ENCODE data around the gene CCR6. TPM values are rescaled to one million over a fixed set of nuclear protein-coding genes. Genes with fewer than 3 reads are reported as not detected.

Gene CCR6
- total and polyA plus RNA-seq, 7 donors: 0.46 to 7.7 TPM; not detected in 5

DNA sequence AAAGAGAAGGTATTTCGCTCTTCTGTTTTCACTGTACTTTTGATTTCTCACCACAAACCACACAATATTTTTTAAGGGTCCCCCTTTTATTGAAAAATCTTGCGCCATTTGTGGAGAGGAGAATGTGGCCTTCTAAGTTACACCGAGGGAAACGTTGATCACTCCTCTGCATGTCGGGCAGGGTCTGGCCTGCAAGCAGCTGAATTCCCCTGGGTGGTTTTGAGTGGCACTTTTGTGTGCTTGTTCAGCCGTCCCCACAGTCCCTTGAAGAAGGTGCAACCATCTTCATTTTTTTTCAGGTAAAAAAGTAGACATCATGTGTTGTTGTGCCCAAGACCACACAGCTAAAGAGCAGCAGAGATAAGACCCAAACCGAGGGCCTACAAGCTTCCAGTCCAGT, 28.8 kb downstream of the CCR6 start:
- H3K4me1 ChIP-seq: no peaks in the 10 kb centered on the region
- no peak overlapping the region for H3K27ac ChIP-seq
- no peak overlapping the region for H3K4me3 ChIP-seq
- H3K9me3 ChIP-seq: no peaks in the 10 kb centered on the region
- TF ChIP-seq EP300 (IDR thresholded peaks at IDR 0.05) (no peak), POLR2A (IDR thresholded peaks at IDR 0.05) (no peak), POLR2AphosphoS5 (IDR thresholded peaks at IDR 0.05) (no peak)
- TF ChIP-seq, protein P1, sequence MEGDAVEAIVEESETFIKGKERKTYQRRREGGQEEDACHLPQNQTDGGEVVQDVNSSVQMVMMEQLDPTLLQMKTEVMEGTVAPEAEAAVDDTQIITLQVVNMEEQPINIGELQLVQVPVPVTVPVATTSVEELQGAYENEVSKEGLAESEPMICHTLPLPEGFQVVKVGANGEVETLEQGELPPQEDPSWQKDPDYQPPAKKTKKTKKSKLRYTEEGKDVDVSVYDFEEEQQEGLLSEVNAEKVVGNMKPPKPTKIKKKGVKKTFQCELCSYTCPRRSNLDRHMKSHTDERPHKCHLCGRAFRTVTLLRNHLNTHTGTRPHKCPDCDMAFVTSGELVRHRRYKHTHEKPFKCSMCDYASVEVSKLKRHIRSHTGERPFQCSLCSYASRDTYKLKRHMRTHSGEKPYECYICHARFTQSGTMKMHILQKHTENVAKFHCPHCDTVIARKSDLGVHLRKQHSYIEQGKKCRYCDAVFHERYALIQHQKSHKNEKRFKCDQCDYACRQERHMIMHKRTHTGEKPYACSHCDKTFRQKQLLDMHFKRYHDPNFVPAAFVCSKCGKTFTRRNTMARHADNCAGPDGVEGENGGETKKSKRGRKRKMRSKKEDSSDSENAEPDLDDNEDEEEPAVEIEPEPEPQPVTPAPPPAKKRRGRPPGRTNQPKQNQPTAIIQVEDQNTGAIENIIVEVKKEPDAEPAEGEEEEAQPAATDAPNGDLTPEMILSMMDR (IDR thresholded peaks at IDR 0.05): no peak
- DNase-seq: no peak
- intact Hi-C loops (cut with DNase I): no loop called here
- 85 to 92% methylated on average over 7 of the region's 7 CpGs for WGBS, 2 donors
- no peaks in the 10 kb centered on the region for H3K27me3 ChIP-seq
- H3K36me3 ChIP-seq: no peaks in the 10 kb centered on the region

DNA sequence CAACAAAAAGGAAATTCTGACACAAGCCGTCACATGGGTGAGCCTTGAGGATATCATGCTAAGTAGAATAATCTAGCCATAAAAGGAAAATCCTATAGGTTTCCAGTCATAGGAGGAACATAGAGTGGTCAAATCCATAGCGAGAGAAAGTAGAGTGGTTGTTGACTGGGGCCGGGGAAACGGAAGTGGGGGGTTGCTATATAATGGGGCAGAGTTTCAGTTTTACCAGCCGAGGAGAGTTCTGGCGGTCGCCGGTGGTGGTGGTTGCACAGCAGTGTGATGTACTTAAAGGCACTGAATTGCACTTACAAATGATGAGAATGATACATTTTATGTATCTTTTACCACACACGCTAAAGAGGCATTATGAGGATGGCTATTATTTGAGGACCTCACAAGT, 30.0 kb downstream of the CCR6 start:
- no peaks in the 10 kb centered on the region for H3K36me3 ChIP-seq
- 85 to 88% methylated on average over 9 of the region's 9 CpGs for WGBS, 2 donors
- no peaks in the 10 kb centered on the region for H3K27me3 ChIP-seq
- no peak overlapping the region for H3K4me3 ChIP-seq
- H3K9me3 ChIP-seq: no peaks in the 10 kb centered on the region
- H3K4me1 ChIP-seq: no peaks in the 10 kb centered on the region
- TF ChIP-seq EP300 (IDR thresholded peaks at IDR 0.05) (no peak), POLR2A (IDR thresholded peaks at IDR 0.05) (no peak), POLR2AphosphoS5 (IDR thresholded peaks at IDR 0.05) (no peak)
- TF ChIP-seq, protein P1 (IDR thresholded peaks at IDR 0.05): no peak
- intact Hi-C loops (cut with DNase I): no loop called here
- no peak for DNase-seq
- no peak overlapping the region for H3K27ac ChIP-seq

DNA sequence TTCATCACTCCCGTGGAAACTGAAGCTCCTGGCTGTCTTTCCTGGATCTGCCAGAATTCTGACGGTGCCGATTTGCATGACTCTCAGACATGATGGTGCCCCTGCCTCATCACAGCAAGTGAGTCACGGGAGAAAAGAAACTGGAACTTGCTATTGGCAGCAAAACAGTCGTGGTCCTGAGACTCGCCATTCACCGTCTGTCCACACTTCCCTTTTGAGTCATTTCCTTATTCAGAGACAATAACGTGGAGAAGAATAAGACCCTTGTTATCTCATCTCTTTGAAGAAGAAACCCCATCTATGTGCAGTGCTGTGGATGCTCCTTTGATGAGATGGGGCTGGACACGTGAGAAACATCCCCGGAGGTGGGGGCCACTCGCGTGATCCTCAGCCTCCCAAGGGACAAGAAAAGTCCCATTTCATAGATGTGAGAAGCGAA, 30.6 kb downstream of the CCR6 start:
- WGBS, 2 donors: 54% methylated on average over 13 of the region's 13 CpGs
- no peak for DNase-seq

DNA sequence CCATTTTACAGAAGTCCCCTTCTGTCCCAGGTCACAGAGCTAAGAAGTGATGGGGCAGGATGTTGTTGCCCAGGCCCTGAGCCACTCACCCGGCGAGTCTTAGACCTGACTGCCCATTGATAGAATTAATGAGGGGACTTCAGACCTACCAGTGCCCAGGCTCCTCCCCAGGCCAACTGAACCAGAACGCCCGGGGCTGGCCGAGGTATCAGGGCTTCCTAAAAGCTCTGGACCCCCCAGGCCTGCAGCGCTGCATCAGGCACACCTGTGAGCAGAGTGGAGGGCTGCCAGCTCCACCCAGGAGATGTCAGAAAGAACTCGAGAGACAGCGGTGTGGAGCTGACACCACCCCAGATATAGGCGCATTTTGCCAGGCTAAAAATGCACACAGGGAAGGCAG, 31.4 kb downstream of the CCR6 start:
- Histone ChIP-seq H3K4me1 (no peaks in the 10 kb centered on the region), H3K4me3 (no peak overlapping the region), H3K9me3 (no peaks in the 10 kb centered on the region), H3K27ac (no peak overlapping the region), H3K36me3 (no peaks in the 10 kb centered on the region), H3K27me3 (no peaks in the 10 kb centered on the region)
- 65 to 82% methylated on average over 9 of the region's 9 CpGs for WGBS, 2 donors
- TF ChIP-seq EP300 (IDR thresholded peaks at IDR 0.05): no peak
- TF ChIP-seq POLR2AphosphoS5 (IDR thresholded peaks at IDR 0.05): no peak
- TF ChIP-seq POLR2A (IDR thresholded peaks at IDR 0.05): no peak
- TF ChIP-seq, protein P1 (IDR thresholded peaks at IDR 0.05): no peak
- no peak for DNase-seq
- intact Hi-C loops (cut with DNase I): no loop called here

More for the DNA sequence above, 30.6 kb downstream of the CCR6 start:
- no peaks in the 10 kb centered on the region for H3K36me3 ChIP-seq
- no peak for TF ChIP-seq POLR2A (IDR thresholded peaks at IDR 0.05)
- no peak for TF ChIP-seq POLR2AphosphoS5 (IDR thresholded peaks at IDR 0.05)
- no peak for TF ChIP-seq EP300 (IDR thresholded peaks at IDR 0.05)
- TF ChIP-seq, protein P1 (IDR thresholded peaks at IDR 0.05): no peak
- intact Hi-C loops (cut with DNase I): no loop called here
- no peaks in the 10 kb centered on the region for H3K9me3 ChIP-seq
- H3K4me3 ChIP-seq: peak overlapping the region in 2 of 4 donors; percentile 11
- no peak overlapping the region for H3K27ac ChIP-seq
- no peaks in the 10 kb centered on the region for H3K27me3 ChIP-seq
- H3K4me1 ChIP-seq: no peaks in the 10 kb centered on the region

DNA sequence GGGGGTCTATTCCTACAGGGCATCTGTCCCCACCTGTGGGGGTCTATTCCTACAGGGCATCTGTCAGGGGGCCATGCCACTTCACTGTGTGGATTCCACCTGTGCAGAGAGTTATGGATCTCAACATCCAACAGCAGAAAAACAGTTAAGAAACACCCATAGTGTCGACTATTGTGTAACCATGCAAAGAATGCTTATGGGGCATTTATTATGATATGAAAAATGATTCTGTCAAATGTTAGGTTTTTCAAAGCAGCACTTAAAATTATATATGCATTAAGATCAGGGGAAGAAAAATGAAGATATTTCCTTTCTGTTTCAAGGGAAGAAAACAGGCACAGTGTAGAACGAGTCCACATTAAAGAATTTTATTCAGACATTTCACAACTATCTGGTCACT, 32.0 kb downstream of the CCR6 start:
- H3K27me3 ChIP-seq: no peaks in the 10 kb centered on the region
- no peaks in the 10 kb centered on the region for H3K9me3 ChIP-seq
- intact Hi-C loops (cut with DNase I): no loop called here
- WGBS, 2 donors: 39 to 64% methylated on average over 2 of the region's 2 CpGs
- no peaks in the 10 kb centered on the region for H3K4me1 ChIP-seq
- no peak overlapping the region for H3K27ac ChIP-seq
- no peak for DNase-seq
- no peak overlapping the region for H3K4me3 ChIP-seq
- no peaks in the 10 kb centered on the region for H3K36me3 ChIP-seq
- no peak for TF ChIP-seq POLR2A (IDR thresholded peaks at IDR 0.05)
- no peak for TF ChIP-seq EP300 (IDR thresholded peaks at IDR 0.05)
- TF ChIP-seq, protein P1 (IDR thresholded peaks at IDR 0.05): no peak
- TF ChIP-seq POLR2AphosphoS5 (IDR thresholded peaks at IDR 0.05): no peak

Data from sigmoid colon (tissue), 7 donors.